ENCODE results near the gene AFF2. TPM values are rescaled to one million over a fixed set of nuclear protein-coding genes. Genes with fewer than 3 reads are reported as not detected.

AFF2 gene
- total RNA-seq, 2 donors from 2014 or later = 7.4 to 16.6 TPM

DNA sequence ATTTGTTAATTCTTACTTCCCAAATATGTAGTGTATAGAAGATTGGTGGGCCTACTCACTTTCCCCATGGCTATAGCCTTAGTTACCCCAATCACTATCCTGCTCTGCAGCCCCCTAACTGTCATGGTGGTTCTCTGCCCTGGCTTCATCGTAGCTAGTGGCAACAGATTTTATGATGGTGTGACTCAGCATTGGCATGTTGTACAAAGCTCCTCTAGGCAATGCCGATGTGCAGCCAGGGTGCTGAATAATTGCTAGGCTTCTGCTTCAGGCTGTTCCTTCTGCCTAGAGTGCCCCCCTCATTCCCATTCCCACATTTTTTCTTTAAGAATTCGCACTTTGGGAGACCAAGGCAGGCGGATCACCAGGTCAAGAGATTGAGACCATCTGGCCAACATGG, 35.2 kb downstream of the AFF2 start:
- Histone ChIP-seq H3K4me3 (no peak overlapping the region), H3K27ac (no peak overlapping the region), H3K4me1 (ENCODE audit: control insufficient read depth in 1 of 2, low read depth in 2 of 2) (no peaks in the 10 kb centered on the region), H3K9me3 (no peaks in the 10 kb centered on the region), H3K27me3 (replicated peaks; ENCODE audit: insufficient read depth) (no peaks in the 10 kb centered on the region), H3K36me3 (no peaks in the 10 kb centered on the region)
- DNase-seq (ENCODE audit: low spot score) (no peak), ATAC-seq (ENCODE audit: insufficient number of reproducible peaks, low FRiP score, low read depth) (no peak)
- TF ChIP-seq CTCF (IDR thresholded peaks at IDR 0.05) = no peak

GRCh38 chrX:148536961-148537360, 36.5 kb downstream of the AFF2 start:
- no peaks in the 10 kb centered on the region for H3K36me3 ChIP-seq

DNA sequence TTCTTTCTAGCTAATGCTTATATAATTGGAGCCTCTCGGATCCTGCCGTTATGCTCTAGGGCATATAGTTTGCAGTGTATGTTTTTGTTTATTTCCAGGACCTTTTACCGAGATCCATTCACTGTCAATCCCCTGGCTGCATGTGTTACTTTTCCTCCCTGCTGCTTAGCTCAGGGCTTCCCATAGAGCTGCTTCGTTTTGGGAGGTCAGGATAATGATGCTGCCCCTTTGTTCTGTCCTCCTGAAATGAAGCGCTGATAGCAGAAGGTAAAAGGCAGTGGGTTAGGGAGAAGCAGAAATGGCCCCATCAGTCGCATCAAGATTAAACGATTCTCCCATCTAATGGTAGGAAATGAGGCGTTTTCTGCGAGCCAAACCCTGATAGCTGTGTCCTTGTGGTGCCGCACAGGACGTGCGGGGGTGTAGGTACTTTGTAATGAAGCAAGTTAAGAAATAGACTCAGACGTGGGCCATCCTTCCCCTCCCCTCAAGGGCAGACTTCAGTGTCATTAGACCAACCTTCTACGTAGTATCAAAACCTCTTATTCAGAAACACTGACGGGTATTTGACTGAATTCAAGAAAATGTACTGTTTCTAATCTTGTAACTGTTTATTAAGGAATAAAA, 37.3 kb downstream of the AFF2 start:
- H3K4me1 ChIP-seq (ENCODE audit: control insufficient read depth in 1 of 2, low read depth in 2 of 2) = no peaks in the 10 kb centered on the region
- H3K27ac ChIP-seq = no peak overlapping the region
- ATAC-seq (ENCODE audit: insufficient number of reproducible peaks, low FRiP score, low read depth) = no peak
- no peak overlapping the region for H3K4me3 ChIP-seq
- H3K9me3 ChIP-seq = no peaks in the 10 kb centered on the region
- TF ChIP-seq CTCF (IDR thresholded peaks at IDR 0.05) = no peak
- DNase-seq (ENCODE audit: low spot score) = no peak
- no peaks in the 10 kb centered on the region for H3K36me3 ChIP-seq
- no peaks in the 10 kb centered on the region for H3K27me3 ChIP-seq (replicated peaks; ENCODE audit: insufficient read depth)

More at GRCh38 chrX:148536961-148537360, 36.5 kb downstream of the AFF2 start:
- no peak for TF ChIP-seq CTCF (IDR thresholded peaks at IDR 0.05)
- ATAC-seq (ENCODE audit: insufficient number of reproducible peaks, low FRiP score, low read depth) (no peak), DNase-seq (ENCODE audit: low spot score) (no peak)
- no peaks in the 10 kb centered on the region for H3K4me1 ChIP-seq (ENCODE audit: control insufficient read depth in 1 of 2, low read depth in 2 of 2)
- H3K9me3 ChIP-seq = no peaks in the 10 kb centered on the region
- no peaks in the 10 kb centered on the region for H3K27me3 ChIP-seq (replicated peaks; ENCODE audit: insufficient read depth)
- no peak overlapping the region for H3K27ac ChIP-seq
- H3K4me3 ChIP-seq = no peak overlapping the region

GRCh38 chrX:148538582-148538981, 38.2 kb downstream of the AFF2 start:
- Histone ChIP-seq H3K4me1 (ENCODE audit: control insufficient read depth in 1 of 2, low read depth in 2 of 2) (no peaks in the 10 kb centered on the region), H3K36me3 (no peaks in the 10 kb centered on the region), H3K27ac (no peak overlapping the region), H3K9me3 (no peaks in the 10 kb centered on the region), H3K4me3 (no peak overlapping the region), H3K27me3 (replicated peaks; ENCODE audit: insufficient read depth) (no peaks in the 10 kb centered on the region)
- no peak for DNase-seq (ENCODE audit: low spot score)
- no peak for TF ChIP-seq CTCF (IDR thresholded peaks at IDR 0.05)
- ATAC-seq (ENCODE audit: insufficient number of reproducible peaks, low FRiP score, low read depth) = no peak

DNA sequence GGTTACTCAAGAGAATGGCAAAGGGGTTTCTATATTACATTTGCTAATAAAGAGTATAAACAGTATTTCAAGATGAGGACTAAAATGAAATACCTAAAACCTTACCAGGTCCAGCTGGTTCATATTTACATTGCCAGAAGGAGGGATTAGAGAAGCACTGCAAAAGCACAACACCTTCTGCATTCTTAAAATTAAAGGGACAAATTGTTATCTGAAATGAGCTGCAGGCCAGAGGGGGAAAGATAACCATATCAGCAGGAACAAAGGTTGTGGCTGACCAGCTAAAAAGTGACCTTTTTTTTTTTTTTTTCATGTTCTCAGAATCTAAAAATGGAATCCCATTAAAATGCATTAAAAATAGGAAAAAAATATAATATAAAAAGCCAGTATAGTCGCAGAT, 39.7 kb downstream of the AFF2 start:
- Histone ChIP-seq H3K27me3 (replicated peaks; ENCODE audit: insufficient read depth) (no peaks in the 10 kb centered on the region), H3K4me1 (ENCODE audit: control insufficient read depth in 1 of 2, low read depth in 2 of 2) (no peaks in the 10 kb centered on the region), H3K9me3 (no peaks in the 10 kb centered on the region), H3K4me3 (no peak overlapping the region), H3K36me3 (no peaks in the 10 kb centered on the region), H3K27ac (no peak overlapping the region)
- TF ChIP-seq CTCF (IDR thresholded peaks at IDR 0.05) = no peak
- ATAC-seq (ENCODE audit: insufficient number of reproducible peaks, low FRiP score, low read depth) = no peak
- DNase-seq (ENCODE audit: low spot score) = no peak

Data from thoracic aorta (tissue), 2 donors.